Bronchial epithelial cell (primary cell): ENCODE measurements around the gene MBD3L1. TPM values are rescaled to one million over a fixed set of nuclear protein-coding genes. Genes with fewer than 3 reads are reported as not detected.

Experiments used
- DNase-seq: peaks from one replicate; pipeline ENCODE4 v3.0.0-alpha.2; 2010; ENCODE audit warnings: low read depth
- FAIRE-seq: peaks from 2 replicates; lab custom pipeline; 2011; peaks lifted over from hg19 to GRCh38; lab: Jason Lieb, UNC
- H3K27me3 ChIP-seq: 2 replicates; pipeline ENCODE4 v1.5.1; 2011; ENCODE audit warnings: low read length; ENCODE audit not compliant: control insufficient read depth, insufficient read depth
- H3K36me3 ChIP-seq: 2 replicates; pipeline ENCODE4 v1.5.1; 2011; ENCODE audit warnings: low read length; ENCODE audit not compliant: control insufficient read depth, insufficient read depth
- H3K4me3 ChIP-seq: 2 replicates; pipeline ENCODE4 v1.5.1; 2011; ENCODE audit warnings: mild to moderate bottlenecking, low read depth, low read length, control low read depth
- CTCF ChIP-seq: IDR thresholded peaks from 2 replicates; pipeline ENCODE4 v1.5.1; 2011; ENCODE audit warnings: mild to moderate bottlenecking, moderate library complexity, low read length, control low read depth, inconsistent platforms; ENCODE audit not compliant: insufficient read depth, severe bottlenecking
- total RNA-seq: library from RNA; depleted of rRNA; stranded (reverse); fragments of >200 nt; gene quantifications from 2 replicates; pipeline ENCODE4 v1.2.1, GENCODE V29; 2014

MBD3L1 gene
- total RNA-seq, 1 donor from 2014 or later, result not detected

DNA sequence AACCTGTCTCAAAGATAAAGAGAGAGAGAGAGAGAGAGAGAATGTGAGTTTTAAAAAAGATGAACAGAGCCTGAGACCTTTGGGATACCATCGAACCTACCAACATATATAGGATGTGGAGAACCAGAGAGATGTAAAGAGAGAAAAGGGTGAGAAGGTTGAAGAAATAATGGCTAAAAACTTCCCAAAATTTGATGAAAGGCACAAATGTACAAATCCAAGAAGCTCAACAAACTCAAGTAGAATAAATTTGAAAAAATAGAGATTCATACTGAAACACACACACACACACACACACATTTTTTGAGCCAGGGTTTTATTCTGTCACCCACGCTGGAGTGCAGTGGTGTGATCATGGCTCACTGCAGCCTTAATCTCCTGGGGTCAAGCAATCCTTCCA lies 16.4 kb upstream of the MBD3L1 start:
- peaks cover 7% of the 10 kb centered on the region for H3K36me3 ChIP-seq
- H3K27me3 ChIP-seq, result no peaks in the 10 kb centered on the region
- TF ChIP-seq CTCF, result no peak
- no peak overlapping the region for H3K4me3 ChIP-seq
- DNase-seq (no peak), FAIRE-seq (no peak)

GRCh38 chr19:8820234-8820633 lies 11.9 kb upstream of the MBD3L1 start:
- TF ChIP-seq CTCF, result no peak
- peaks cover 20% of the 10 kb centered on the region for H3K36me3 ChIP-seq
- DNase-seq (no peak), FAIRE-seq (no peak)
- H3K4me3 ChIP-seq, result no peak overlapping the region
- H3K27me3 ChIP-seq, result no peaks in the 10 kb centered on the region

DNA sequence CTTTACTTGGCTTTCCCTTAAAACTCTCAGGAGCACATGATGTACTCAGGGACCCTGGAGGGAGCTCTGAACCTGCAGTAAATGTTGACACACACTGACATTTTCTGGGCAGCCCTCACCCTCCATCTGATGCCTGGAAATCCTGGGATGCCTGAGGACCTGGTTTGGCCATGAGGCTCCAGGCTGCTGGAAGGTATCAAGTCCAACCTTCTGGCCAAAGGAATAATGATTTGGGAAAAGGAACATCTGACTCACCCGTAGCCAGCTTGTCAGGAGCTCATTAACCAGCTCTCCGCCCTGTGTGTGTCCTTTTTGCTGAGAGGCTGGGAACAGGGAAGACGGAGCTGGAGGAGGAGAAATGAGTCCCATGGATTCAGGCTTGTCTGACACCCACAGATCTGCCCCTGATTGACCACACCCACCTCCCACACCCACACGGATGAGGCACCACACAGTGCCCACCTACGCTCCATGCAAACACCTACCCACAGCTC lies 10.4 kb upstream of the MBD3L1 start:
- Histone ChIP-seq H3K36me3 (peaks cover 21% of the 10 kb centered on the region), H3K4me3 (no peak overlapping the region), H3K27me3 (no peaks in the 10 kb centered on the region)
- DNase-seq, result no peak
- no peak for TF ChIP-seq CTCF
- FAIRE-seq, result no peak

- no peak for FAIRE-seq
- no peak overlapping the region for H3K4me3 ChIP-seq
- TF ChIP-seq CTCF, result no peak
- peaks cover 22% of the 10 kb centered on the region for H3K36me3 ChIP-seq
- DNase-seq, result no peak
- H3K27me3 ChIP-seq, result no peaks in the 10 kb centered on the region
Observed at GRCh38 chr19:8826371-8826770, 5.8 kb upstream of the MBD3L1 start.

- no peaks in the 10 kb centered on the region for H3K27me3 ChIP-seq
- H3K4me3 ChIP-seq, result no peak overlapping the region
- peaks cover 18% of the 10 kb centered on the region for H3K36me3 ChIP-seq
- no peak for TF ChIP-seq CTCF
- DNase-seq (no peak), FAIRE-seq (no peak)
Observed at GRCh38 chr19:8827277-8827676, 4.9 kb upstream of the MBD3L1 start.

DNA sequence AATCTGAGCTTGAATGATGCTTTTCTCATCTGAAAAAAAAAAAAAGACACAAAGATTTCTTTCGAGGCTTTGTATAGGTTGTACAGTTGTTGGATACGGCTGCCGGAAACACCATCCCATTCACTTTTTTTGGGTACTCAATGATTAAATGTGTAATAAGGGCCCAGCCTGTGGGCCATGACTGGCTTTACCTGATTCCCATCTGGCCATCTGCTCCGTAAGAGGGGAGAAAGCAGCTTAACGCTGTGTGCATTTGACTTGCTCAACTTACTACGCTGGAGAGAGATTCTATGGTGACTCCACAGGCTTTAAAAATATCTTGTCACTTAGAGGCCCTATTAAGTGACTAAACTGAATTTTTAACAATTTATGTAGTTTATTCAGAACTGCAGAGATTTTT lies 804 bp upstream of the MBD3L1 start:
- no peak for TF ChIP-seq CTCF
- Histone ChIP-seq H3K4me3 (peak overlapping the region; percentile 76), H3K36me3 (peaks cover 8% of the 10 kb centered on the region), H3K27me3 (no peaks in the 10 kb centered on the region)
- FAIRE-seq (no peak), DNase-seq (no peak)
